H1 (cell line): ENCODE data around the gene PDE4D.

Source experiments
- CEBPB ChIP-seq: IDR thresholded peaks from 2 replicates; pipeline ENCODE4 v1.6.1; 2012; ENCODE audit warnings: low read depth, low read length
- CHD1 ChIP-seq: IDR thresholded peaks from 2 replicates; pipeline ENCODE4 v1.6.1; 2012; ENCODE audit warnings: low read depth, low read length, improper control_type of control experiment
- CTCF ChIP-seq, 3 experiments: IDR thresholded peaks; 1 replicate in 2 of 3; 2 replicates in 1 of 3; pipeline versions ENCODE4 v1.5.1 to v1.6.1; 2011; ENCODE audit warnings: low read length in 3 of 3, mild to moderate bottlenecking in 3 of 3, inconsistent platforms in 2 of 3, low read depth in 1 of 3, moderate library complexity in 1 of 3; ENCODE audit not compliant: insufficient read depth in 1 of 3; ENCODE audit errors: control extremely low read depth in 1 of 3

GRCh38 chr5:59036274-59036961 is 857.1 kb downstream of the PDE4D start:
- TF ChIP-seq CTCF (IDR thresholded peaks at IDR 0.05; ENCODE audit: control extremely low read depth in 1 of 3, insufficient read depth in 1 of 3, low read depth in 1 of 3, low read length in 3 of 3) (no peak), CHD1 (no peak), CEBPB (no peak)
